ENCODE results near the gene DDB1.

The DDB1 gene

DNA sequence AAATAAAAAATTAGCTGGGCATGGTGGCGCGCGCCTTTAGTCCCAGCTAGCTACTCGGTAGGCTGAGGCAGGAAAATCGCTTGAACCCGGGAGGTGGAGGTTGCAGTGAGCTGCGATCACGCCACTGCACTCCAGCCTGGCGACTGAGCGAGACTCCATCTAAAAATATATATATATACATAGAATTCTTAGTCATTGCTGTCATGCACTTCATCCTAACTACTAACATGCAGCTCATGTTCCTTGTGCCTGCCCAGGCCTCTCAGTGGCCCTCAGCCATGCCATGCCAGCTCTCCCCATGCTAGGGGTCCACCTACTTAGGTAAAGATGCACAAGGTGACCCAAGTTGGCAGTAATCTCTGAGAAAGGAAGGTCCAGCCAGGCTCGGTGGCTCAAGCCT lies 25.7 kb upstream of the DDB1 start:
- no peak overlapping the region for H3K4me3 ChIP-seq (ENCODE audit: low read depth in 1 of 2, low read length in 1 of 2)
- peaks cover 38 to 43% of the 10 kb centered on the region in 2 experiments for H3K4me1 ChIP-seq (ENCODE audit: control insufficient read depth in 1 of 2, insufficient read depth in 1 of 2, low read depth in 1 of 2, low read length in 1 of 2)
- H3K36me3 ChIP-seq: peaks cover 6% of the 10 kb centered on the region
- no peaks in the 10 kb centered on the region for H3K9me3 ChIP-seq
- H3K27me3 ChIP-seq: no peaks in the 10 kb centered on the region
- no peak overlapping the region for H3K27ac ChIP-seq
- TF ChIP-seq, protein P1, sequence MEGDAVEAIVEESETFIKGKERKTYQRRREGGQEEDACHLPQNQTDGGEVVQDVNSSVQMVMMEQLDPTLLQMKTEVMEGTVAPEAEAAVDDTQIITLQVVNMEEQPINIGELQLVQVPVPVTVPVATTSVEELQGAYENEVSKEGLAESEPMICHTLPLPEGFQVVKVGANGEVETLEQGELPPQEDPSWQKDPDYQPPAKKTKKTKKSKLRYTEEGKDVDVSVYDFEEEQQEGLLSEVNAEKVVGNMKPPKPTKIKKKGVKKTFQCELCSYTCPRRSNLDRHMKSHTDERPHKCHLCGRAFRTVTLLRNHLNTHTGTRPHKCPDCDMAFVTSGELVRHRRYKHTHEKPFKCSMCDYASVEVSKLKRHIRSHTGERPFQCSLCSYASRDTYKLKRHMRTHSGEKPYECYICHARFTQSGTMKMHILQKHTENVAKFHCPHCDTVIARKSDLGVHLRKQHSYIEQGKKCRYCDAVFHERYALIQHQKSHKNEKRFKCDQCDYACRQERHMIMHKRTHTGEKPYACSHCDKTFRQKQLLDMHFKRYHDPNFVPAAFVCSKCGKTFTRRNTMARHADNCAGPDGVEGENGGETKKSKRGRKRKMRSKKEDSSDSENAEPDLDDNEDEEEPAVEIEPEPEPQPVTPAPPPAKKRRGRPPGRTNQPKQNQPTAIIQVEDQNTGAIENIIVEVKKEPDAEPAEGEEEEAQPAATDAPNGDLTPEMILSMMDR (IDR thresholded peaks at IDR 0.05): no peak

DNA sequence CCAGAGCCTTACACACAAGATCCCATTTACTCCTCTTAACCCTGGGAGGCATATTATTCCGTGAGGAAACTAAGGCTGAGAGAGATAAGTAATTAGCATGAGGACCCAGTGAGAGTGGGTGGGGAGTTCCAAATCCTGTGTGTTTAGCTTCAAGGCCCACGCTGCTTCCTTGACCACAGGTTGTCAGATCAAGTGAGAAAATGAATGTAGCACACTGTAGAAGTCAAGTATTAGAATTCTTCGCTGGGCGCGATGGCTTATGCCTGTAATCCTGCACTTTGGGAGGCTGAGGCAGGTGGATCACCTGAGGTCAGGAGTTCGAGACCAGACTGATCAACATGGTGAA lies 25.0 kb upstream of the DDB1 start:
- Histone ChIP-seq H3K4me1 (ENCODE audit: control insufficient read depth in 1 of 2, insufficient read depth in 1 of 2, low read depth in 1 of 2, low read length in 1 of 2) (peaks cover 37 to 42% of the 10 kb centered on the region in 2 experiments), H3K27ac (peak overlapping the region; percentile 87), H3K9me3 (no peaks in the 10 kb centered on the region), H3K4me3 (ENCODE audit: low read depth in 1 of 2, low read length in 1 of 2) (no peak overlapping the region), H3K27me3 (no peaks in the 10 kb centered on the region), H3K36me3 (peaks cover 12% of the 10 kb centered on the region)
- TF ChIP-seq, protein P1 (IDR thresholded peaks at IDR 0.05): no peak

DNA sequence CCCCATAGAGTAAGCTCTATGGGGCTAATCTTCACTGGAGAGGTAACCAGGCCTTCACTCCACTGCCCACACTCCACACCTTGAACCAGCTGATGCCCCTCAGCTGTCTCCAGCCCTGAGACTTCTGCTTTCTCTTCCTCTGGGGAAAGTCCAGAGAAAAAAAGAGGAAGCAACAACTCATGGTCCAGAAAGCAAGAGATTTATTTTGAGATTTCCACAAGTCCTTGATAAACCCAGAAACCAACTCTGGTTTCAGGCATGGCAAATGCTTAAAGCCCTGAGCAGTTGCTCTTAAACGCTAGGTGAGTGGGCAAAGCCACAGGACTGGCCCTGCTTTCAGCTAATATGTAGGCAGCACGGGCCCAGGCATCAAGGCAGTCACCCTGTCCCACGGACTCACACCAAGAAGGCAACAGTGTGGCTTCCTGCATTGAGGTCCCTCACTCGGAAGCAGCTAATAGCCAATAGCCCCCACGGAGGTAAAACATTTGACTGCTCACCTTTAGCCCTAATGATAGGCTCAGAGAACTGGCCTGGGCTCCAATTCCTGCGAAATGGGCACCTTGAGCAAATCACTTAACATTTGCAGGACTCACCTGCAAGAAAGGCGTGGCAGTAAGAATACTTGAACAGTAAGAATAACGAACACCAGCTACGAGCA lies 24.5 kb upstream of the DDB1 start:
- peak overlapping the region; percentile 87 for H3K27ac ChIP-seq
- TF ChIP-seq, protein P1 (IDR thresholded peaks at IDR 0.05): no peak
- peaks cover 12% of the 10 kb centered on the region for H3K36me3 ChIP-seq
- H3K4me1 ChIP-seq (ENCODE audit: control insufficient read depth in 1 of 2, insufficient read depth in 1 of 2, low read depth in 1 of 2, low read length in 1 of 2): peaks cover 32 to 36% of the 10 kb centered on the region in 2 experiments
- H3K4me3 ChIP-seq (ENCODE audit: low read depth in 1 of 2, low read length in 1 of 2): no peak overlapping the region
- no peaks in the 10 kb centered on the region for H3K27me3 ChIP-seq
- H3K9me3 ChIP-seq: no peaks in the 10 kb centered on the region

DNA sequence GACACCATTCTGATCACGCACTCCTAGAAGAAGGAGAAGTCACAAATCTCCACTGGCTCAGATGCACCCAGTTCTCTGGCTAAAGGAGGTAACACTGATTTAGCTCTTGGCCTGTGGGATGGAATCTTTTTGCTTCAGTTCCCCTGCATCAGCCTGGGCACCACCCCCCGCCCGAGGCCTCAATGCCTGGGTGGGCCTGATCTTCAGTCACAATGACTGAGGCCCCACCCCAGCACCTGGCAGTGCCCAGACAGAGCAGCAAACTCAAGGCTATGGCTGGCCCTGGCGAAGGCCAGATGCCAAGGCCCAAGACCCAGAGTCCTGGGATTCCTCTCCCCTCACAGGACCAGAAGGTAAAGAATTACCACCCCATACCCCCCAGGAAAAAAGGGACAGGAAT lies 23.8 kb upstream of the DDB1 start:
- TF ChIP-seq, protein P1 (IDR thresholded peaks at IDR 0.05): no peak
- peaks cover 31 to 35% of the 10 kb centered on the region in 2 experiments for H3K4me1 ChIP-seq (ENCODE audit: control insufficient read depth in 1 of 2, insufficient read depth in 1 of 2, low read depth in 1 of 2, low read length in 1 of 2)
- no peaks in the 10 kb centered on the region for H3K27me3 ChIP-seq
- no peaks in the 10 kb centered on the region for H3K9me3 ChIP-seq
- H3K27ac ChIP-seq: peak overlapping the region; percentile 87
- peaks cover 15% of the 10 kb centered on the region for H3K36me3 ChIP-seq
- no peak overlapping the region for H3K4me3 ChIP-seq (ENCODE audit: low read depth in 1 of 2, low read length in 1 of 2)

DNA sequence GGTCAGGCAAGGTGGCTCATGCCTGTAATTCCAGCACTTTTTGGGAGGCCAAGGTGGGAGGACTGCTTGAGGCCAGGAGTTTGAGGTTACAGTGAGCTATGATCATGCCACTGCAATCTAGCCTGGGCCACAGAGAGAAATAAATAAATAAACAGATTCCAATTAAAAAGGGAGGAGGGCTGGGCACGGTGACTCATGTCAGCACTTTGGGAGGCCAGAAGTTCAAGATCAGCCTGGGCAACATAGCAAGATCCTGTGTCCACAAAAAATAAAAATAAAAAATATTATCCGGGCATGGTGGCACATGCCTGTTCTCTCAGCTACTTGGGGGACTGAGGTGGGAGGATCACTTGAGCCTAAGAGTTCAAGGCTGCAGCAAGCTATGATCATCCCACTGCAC lies 21.3 kb upstream of the DDB1 start:
- Histone ChIP-seq H3K27me3 (no peaks in the 10 kb centered on the region), H3K4me3 (ENCODE audit: low read depth in 1 of 2, low read length in 1 of 2) (no peak overlapping the region), H3K36me3 (peaks cover 36% of the 10 kb centered on the region), H3K27ac (no peak overlapping the region), H3K9me3 (no peaks in the 10 kb centered on the region), H3K4me1 (ENCODE audit: control insufficient read depth in 1 of 2, insufficient read depth in 1 of 2, low read depth in 1 of 2, low read length in 1 of 2) (peaks cover 20 to 23% of the 10 kb centered on the region in 2 experiments)
- TF ChIP-seq, protein P1 (IDR thresholded peaks at IDR 0.05): no peak
